Peyer's patch (tissue), 4 donors: ENCODE data around the gene P4HA1.
"Not testable (repeated sequence)": the region's sequence is repeated elsewhere in the genome, so short reads cannot be mapped to it uniquely, and the experiment has no call there.

Experiments used
- CTCF ChIP-seq, 6 experiments: fragments of 450-650 bp in 4 of 6; fragments of 200-600 bp in 2 of 6; sonication (generic) in 1 of 6; IDR thresholded peaks; one replicate each; pipeline ENCODE4 v1.5.1; 2017 to 2019; ENCODE audit warnings: antibody characterized with exemption in 6 of 6, mild to moderate bottlenecking in 3 of 6, moderate library complexity in 1 of 6
- POLR2A ChIP-seq, 2 donors: fragments of 450-650 bp; IDR thresholded peaks; one replicate each; pipeline ENCODE4 v1.5.1; 2017; ENCODE audit warnings: antibody characterized with exemption in 2 of 2, mild to moderate bottlenecking in 2 of 2, moderate library complexity in 2 of 2

- TF ChIP-seq CTCF, POLR2A (IDR thresholded peaks at IDR 0.05): not testable (repeated sequence)
Measured at GRCh38 chr10:73022961-73023360, 73.7 kb downstream of the P4HA1 start.
